Uterus (tissue), 4 donors: ENCODE data around the gene PTPRG. TPM values are rescaled to one million over a fixed set of nuclear protein-coding genes. Genes with fewer than 3 reads are reported as not detected.

ENCODE experiments used
- DNase-seq, 2 donors: peaks; one replicate each; pipeline ENCODE4 v3.0.0-alpha.2; 2019 to 2020
- H3K27ac ChIP-seq, 2 donors: fragments of 200-600 bp; sonication (generic); 1 replicate in 1 of 2; 2 replicates in 1 of 2; pipeline ENCODE4 v1.5.1; 2016 to 2018
- H3K27me3 ChIP-seq, 2 donors: fragments of 200-600 bp; sonication (generic); one replicate each; pipeline ENCODE4 v1.5.1; 2018 to 2019; ENCODE audit warnings: control low read depth in 1 of 2
- H3K36me3 ChIP-seq, 2 donors: fragments of 200-600 bp; sonication (generic); one replicate each; pipeline ENCODE4 v1.5.1; 2019; ENCODE audit warnings: control low read depth in 1 of 2
- H3K4me1 ChIP-seq, 2 donors: fragments of 200-600 bp; sonication (generic); one replicate each; pipeline ENCODE4 v1.5.1; 2018 to 2019; ENCODE audit warnings: control low read depth in 1 of 2
- H3K4me3 ChIP-seq, 2 donors: fragments of 200-600 bp; sonication (generic); 1 replicate in 1 of 2; 2 replicates in 1 of 2; pipeline ENCODE4 v1.5.1; 2018 to 2019; ENCODE audit warnings: mild to moderate bottlenecking in 1 of 2
- H3K9me3 ChIP-seq, 2 donors: fragments of 200-600 bp; sonication (generic); one replicate each; pipeline ENCODE4 v1.5.1; 2019; ENCODE audit warnings: control low read depth in 1 of 2
- CTCF ChIP-seq, 4 experiments: fragments of 200-600 bp in 2 of 4; fragments of 450-650 bp in 2 of 4; sonication (generic) in 2 of 4; IDR thresholded peaks; one replicate each; pipeline ENCODE4 v1.5.1; 2016 to 2019; ENCODE audit warnings: antibody characterized with exemption in 4 of 4, mild to moderate bottlenecking in 2 of 4, moderate library complexity in 1 of 4
- POLR2A ChIP-seq, 2 donors: fragments of 450-650 bp; IDR thresholded peaks; one replicate each; pipeline ENCODE4 v1.6.1; 2016; ENCODE audit warnings: antibody characterized with exemption in 2 of 2, mild to moderate bottlenecking in 1 of 2, moderate library complexity in 1 of 2
- intact Hi-C: fragments of 100-400 bp; cut with DNase I; formaldehyde crosslinking; loops from one replicate; pipeline ENCODE4 v1.15.1; 2023; ENCODE audit warnings: low total_unique reads
- total RNA-seq, 4 donors: library from RNA; depleted of rRNA in 3 of 4; stranded (reverse); fragments of >200 nt in 3 of 4; gene quantifications; one replicate each; pipeline versions ENCODE4 v1.1.0 to v1.2.4, GENCODE V29; 2014 to 2023
- donor health status: DM: yes; HTN: yes; CAD: no.

PTPRG gene
- total RNA-seq, 4 donors from 2014 or later: 43.5 to 136 (median 62.6) TPM

- Histone ChIP-seq H3K9me3 (no peaks in the 10 kb centered on the region), H3K4me3 (no peak overlapping the region), H3K4me1 (no peaks in the 10 kb centered on the region), H3K36me3 (no peaks in the 10 kb centered on the region), H3K27ac (no peak overlapping the region), H3K27me3 (no peaks in the 10 kb centered on the region)
- intact Hi-C loops: no loop called here
- no peak for TF ChIP-seq POLR2A (IDR thresholded peaks at IDR 0.05)
- no peak for TF ChIP-seq CTCF (IDR thresholded peaks at IDR 0.05)
- no peak for DNase-seq
Measured at GRCh38 chr3:61634678-61635077, 73.3 kb downstream of the PTPRG start.

- H3K4me3 ChIP-seq: peak overlapping the region; percentile 17 to 26
- H3K36me3 ChIP-seq: no peaks in the 10 kb centered on the region
- no peaks in the 10 kb centered on the region for H3K4me1 ChIP-seq
- no peaks in the 10 kb centered on the region for H3K27me3 ChIP-seq
- peak overlapping the region; percentile 60 to 73 for H3K27ac ChIP-seq
- DNase-seq: peak in 1 of 2 donors; percentile 17
- no peak for TF ChIP-seq CTCF (IDR thresholded peaks at IDR 0.05)
- no peak for TF ChIP-seq POLR2A (IDR thresholded peaks at IDR 0.05)
- H3K9me3 ChIP-seq: no peaks in the 10 kb centered on the region
- intact Hi-C loops: no loop called here
Measured at GRCh38 chr3:61637088-61638051, 76.0 kb downstream of the PTPRG start.

GRCh38 chr3:61638741-61639140 is 77.4 kb downstream of the PTPRG start:
- intact Hi-C loops: no loop called here
- Histone ChIP-seq H3K4me1 (no peaks in the 10 kb centered on the region), H3K4me3 (no peak overlapping the region), H3K36me3 (no peaks in the 10 kb centered on the region), H3K27me3 (no peaks in the 10 kb centered on the region), H3K27ac (no peak overlapping the region), H3K9me3 (no peaks in the 10 kb centered on the region)
- TF ChIP-seq CTCF (IDR thresholded peaks at IDR 0.05) (no peak), POLR2A (IDR thresholded peaks at IDR 0.05) (no peak)
- no peak for DNase-seq

- Histone ChIP-seq H3K9me3 (no peaks in the 10 kb centered on the region), H3K27me3 (no peaks in the 10 kb centered on the region), H3K27ac (no peak overlapping the region), H3K4me1 (no peaks in the 10 kb centered on the region), H3K36me3 (no peaks in the 10 kb centered on the region), H3K4me3 (no peak overlapping the region)
- TF ChIP-seq POLR2A (IDR thresholded peaks at IDR 0.05): no peak
- TF ChIP-seq CTCF (IDR thresholded peaks at IDR 0.05): no peak
- no peak for DNase-seq
- intact Hi-C loops: no loop called here
Measured at GRCh38 chr3:61639991-61640390, 78.6 kb downstream of the PTPRG start.

- TF ChIP-seq CTCF (IDR thresholded peaks at IDR 0.05) (no peak), POLR2A (IDR thresholded peaks at IDR 0.05) (no peak)
- no peak for DNase-seq
- no peak overlapping the region for H3K4me3 ChIP-seq
- no peaks in the 10 kb centered on the region for H3K27me3 ChIP-seq
- no peak overlapping the region for H3K27ac ChIP-seq
- no peaks in the 10 kb centered on the region for H3K4me1 ChIP-seq
- H3K9me3 ChIP-seq: no peaks in the 10 kb centered on the region
- no peaks in the 10 kb centered on the region for H3K36me3 ChIP-seq
- intact Hi-C loops: no loop called here
Measured at GRCh38 chr3:61645148-61645547, 83.8 kb downstream of the PTPRG start.
